Prostate gland (tissue), 2 donors: ENCODE data around the gene ZBTB40. TPM values are rescaled to one million over a fixed set of nuclear protein-coding genes. Genes with fewer than 3 reads are reported as not detected.

ENCODE experiments used
- DNase-seq: peaks from one replicate; pipeline ENCODE4 v3.0.0-alpha.2; 2019; ENCODE audit warnings: low spot score
- H3K27ac ChIP-seq, 2 donors: fragments of 200-600 bp; sonication (generic); 2 replicates each; pipeline ENCODE4 v1.5.1; 2017 to 2019
- H3K27me3 ChIP-seq: fragments of 200-600 bp; sonication (generic); replicated peaks from 2 replicates; pipeline ENCODE4 v1.5.1; 2019; ENCODE audit not compliant: insufficient read depth
- H3K36me3 ChIP-seq, 2 donors: fragments of 200-600 bp; sonication (generic); 1 replicate in 1 of 2; 2 replicates in 1 of 2; pipeline versions ENCODE4 v1.5.1 to v1.8.1; 2017 to 2019
- H3K4me1 ChIP-seq: fragments of 200-600 bp; sonication (generic); replicated peaks from 2 replicates; pipeline ENCODE4 v1.5.1; 2019
- H3K4me3 ChIP-seq, 2 donors: fragments of 200-600 bp; sonication (generic); 2 replicates each; pipeline ENCODE4 v1.5.1; 2017 to 2019
- H3K9me3 ChIP-seq: fragments of 200-600 bp; sonication (generic); 2 replicates; pipeline ENCODE4 v1.5.1; 2017
- POLR2A ChIP-seq: fragments of 450-650 bp; IDR thresholded peaks from one replicate; pipeline ENCODE4 v1.6.1; 2016; ENCODE audit warnings: antibody characterized with exemption, mild to moderate bottlenecking
- POLR2AphosphoS5 ChIP-seq: sonication (generic); formaldehyde crosslinking; IDR thresholded peaks from one replicate; pipeline ENCODE4 v1.6.1; 2017; ENCODE audit warnings: antibody characterized with exemption
- WGBS: methylation state at CpG from one replicate; pipeline ENCODE4 v1.1.5; 2018; 5-methylcytosine and 5-hydroxymethylcytosine counted together
- intact Hi-C: fragments of 100-400 bp; cut with DNase I; formaldehyde crosslinking; loops from one replicate; pipeline ENCODE4 v1.14.2; 2022
- total RNA-seq, 2 donors: library from RNA; depleted of rRNA; stranded (reverse); fragments of >200 nt; gene quantifications; one replicate each; pipeline ENCODE4 v1.1.0, GENCODE V29; 2016
- TF ChIP-seq, protein P1 (sequence below), 4 experiments: fragments of 200-600 bp in 2 of 4; fragments of 450-650 bp in 2 of 4; sonication (generic) in 2 of 4; IDR thresholded peaks; 1 replicate in 3 of 4; 2 replicates in 1 of 4; pipeline ENCODE4 v1.5.1; 2016 to 2019; ENCODE audit warnings: antibody characterized with exemption in 4 of 4, mild to moderate bottlenecking in 2 of 4, moderate library complexity in 2 of 4

The ZBTB40 gene
- total RNA-seq, 2 donors from 2014 or later = 18.2 to 26.3 TPM

DNA sequence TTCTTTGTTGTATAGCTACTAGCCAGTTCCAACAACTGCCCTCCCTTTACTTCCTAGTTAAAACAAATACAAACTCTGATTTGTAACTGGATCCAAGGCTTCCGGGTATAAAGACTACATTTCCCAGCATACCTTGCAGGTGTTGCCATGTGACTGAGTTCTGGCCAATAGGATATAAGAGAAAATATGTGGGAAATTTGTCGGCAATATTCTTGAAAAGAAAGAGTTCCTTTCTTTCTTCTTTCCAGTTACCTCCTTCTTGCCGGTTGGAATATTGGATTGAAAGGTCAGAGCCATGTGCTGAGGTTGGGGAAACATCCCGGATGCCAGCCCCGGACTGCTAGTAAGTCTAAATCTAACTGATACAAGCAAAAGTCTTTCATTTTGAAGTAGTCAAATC lies 23.0 kb upstream of the ZBTB40 start:
- peak; percentile 47 for TF ChIP-seq POLR2AphosphoS5
- TF ChIP-seq POLR2A = no peak
- intact Hi-C loops = no loop called here
- no peak for DNase-seq
- H3K4me3 ChIP-seq = peak overlapping the region in 1 of 2 donors; percentile 18
- H3K9me3 ChIP-seq = no peaks in the 10 kb centered on the region
- no peaks in the 10 kb centered on the region for H3K4me1 ChIP-seq
- WGBS = 52% methylated on average over 5 of the region's 5 CpGs
- H3K36me3 ChIP-seq = no peaks in the 10 kb centered on the region
- no peak overlapping the region for H3K27ac ChIP-seq
- H3K27me3 ChIP-seq = no peaks in the 10 kb centered on the region

DNA sequence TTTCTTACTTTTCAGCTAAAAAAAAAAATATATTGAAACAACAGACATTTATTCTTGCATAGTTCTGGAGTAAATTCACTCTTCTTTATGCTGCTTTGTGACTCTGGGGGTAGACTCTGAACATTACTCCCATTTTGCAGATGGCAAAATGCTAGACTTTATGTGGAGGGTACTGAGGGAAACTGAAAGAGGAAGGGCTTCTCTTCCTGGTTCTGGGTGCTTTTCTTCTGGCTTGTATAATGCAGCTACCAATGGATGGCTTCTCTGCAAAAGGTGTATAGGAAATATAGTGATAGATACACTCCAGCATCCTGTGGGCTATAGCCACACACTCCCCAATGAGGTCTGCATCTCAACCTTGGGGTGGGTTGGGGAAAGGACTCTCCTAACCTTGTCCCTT lies 19.7 kb upstream of the ZBTB40 start:
- Histone ChIP-seq H3K4me3 (no peak overlapping the region), H3K4me1 (no peaks in the 10 kb centered on the region), H3K27ac (no peak overlapping the region), H3K36me3 (no peaks in the 10 kb centered on the region), H3K9me3 (no peaks in the 10 kb centered on the region), H3K27me3 (no peaks in the 10 kb centered on the region)
- intact Hi-C loops = no loop called here
- DNase-seq = no peak
- TF ChIP-seq POLR2A (no peak), POLR2AphosphoS5 (no peak)
- TF ChIP-seq, protein P1, sequence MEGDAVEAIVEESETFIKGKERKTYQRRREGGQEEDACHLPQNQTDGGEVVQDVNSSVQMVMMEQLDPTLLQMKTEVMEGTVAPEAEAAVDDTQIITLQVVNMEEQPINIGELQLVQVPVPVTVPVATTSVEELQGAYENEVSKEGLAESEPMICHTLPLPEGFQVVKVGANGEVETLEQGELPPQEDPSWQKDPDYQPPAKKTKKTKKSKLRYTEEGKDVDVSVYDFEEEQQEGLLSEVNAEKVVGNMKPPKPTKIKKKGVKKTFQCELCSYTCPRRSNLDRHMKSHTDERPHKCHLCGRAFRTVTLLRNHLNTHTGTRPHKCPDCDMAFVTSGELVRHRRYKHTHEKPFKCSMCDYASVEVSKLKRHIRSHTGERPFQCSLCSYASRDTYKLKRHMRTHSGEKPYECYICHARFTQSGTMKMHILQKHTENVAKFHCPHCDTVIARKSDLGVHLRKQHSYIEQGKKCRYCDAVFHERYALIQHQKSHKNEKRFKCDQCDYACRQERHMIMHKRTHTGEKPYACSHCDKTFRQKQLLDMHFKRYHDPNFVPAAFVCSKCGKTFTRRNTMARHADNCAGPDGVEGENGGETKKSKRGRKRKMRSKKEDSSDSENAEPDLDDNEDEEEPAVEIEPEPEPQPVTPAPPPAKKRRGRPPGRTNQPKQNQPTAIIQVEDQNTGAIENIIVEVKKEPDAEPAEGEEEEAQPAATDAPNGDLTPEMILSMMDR (IDR thresholded peaks at IDR 0.05) = no peak

DNA sequence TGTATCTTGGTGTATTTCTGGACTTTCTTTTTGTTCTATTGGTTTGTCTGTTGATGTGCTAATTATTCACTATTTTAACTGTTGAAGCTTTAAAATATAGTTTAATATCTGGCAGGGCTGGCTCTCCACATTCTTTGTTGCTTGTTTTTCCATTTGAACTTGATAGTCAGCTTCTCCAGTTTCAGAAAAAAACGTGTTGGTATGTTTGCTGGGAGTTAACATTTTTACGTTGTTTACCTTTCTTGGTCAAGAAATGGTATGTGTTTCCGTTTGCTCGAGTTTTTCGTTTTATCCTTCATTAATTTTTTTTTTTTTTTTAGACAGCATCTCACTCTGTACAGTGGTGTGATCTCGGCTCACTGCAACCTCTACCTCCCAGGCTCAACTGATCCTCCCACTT lies 16.9 kb upstream of the ZBTB40 start:
- no peak overlapping the region for H3K27ac ChIP-seq
- H3K4me1 ChIP-seq = no peaks in the 10 kb centered on the region
- H3K27me3 ChIP-seq = no peaks in the 10 kb centered on the region
- H3K36me3 ChIP-seq = no peaks in the 10 kb centered on the region
- H3K4me3 ChIP-seq = no peak overlapping the region
- intact Hi-C loops = no loop called here
- no peak for DNase-seq
- TF ChIP-seq POLR2AphosphoS5 (no peak), POLR2A (no peak)
- TF ChIP-seq, protein P1 (IDR thresholded peaks at IDR 0.05) = no peak
- WGBS = 26% methylated on average over 6 of the region's 6 CpGs
- H3K9me3 ChIP-seq = no peaks in the 10 kb centered on the region

DNA sequence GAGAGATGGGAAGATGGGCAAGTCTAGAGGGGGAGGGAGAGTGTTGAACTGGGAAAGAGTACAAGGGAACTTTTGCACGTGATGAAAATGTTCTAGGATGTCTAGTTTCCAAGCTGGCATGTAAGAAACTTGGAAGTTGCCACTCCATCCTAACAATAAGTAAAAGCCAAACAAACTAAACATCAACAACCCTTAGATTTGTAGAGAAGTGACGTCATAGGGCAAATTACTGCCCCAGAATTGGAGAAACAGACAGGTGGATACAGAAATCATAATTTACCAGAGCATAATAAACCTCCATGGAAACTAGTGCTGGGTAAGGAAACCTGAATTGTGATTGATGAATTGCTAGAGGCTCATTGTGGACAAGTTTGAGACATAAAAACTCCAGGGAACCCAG lies 14.7 kb upstream of the ZBTB40 start:
- no peak for DNase-seq
- Histone ChIP-seq H3K9me3 (no peaks in the 10 kb centered on the region), H3K4me3 (no peak overlapping the region), H3K27ac (no peak overlapping the region), H3K27me3 (no peaks in the 10 kb centered on the region), H3K36me3 (no peaks in the 10 kb centered on the region), H3K4me1 (no peaks in the 10 kb centered on the region)
- TF ChIP-seq, protein P1 (IDR thresholded peaks at IDR 0.05) = no peak
- TF ChIP-seq POLR2A (no peak), POLR2AphosphoS5 (no peak)
- WGBS = 74% methylated on average over 2 of the region's 2 CpGs
- intact Hi-C loops = no loop called here

DNA sequence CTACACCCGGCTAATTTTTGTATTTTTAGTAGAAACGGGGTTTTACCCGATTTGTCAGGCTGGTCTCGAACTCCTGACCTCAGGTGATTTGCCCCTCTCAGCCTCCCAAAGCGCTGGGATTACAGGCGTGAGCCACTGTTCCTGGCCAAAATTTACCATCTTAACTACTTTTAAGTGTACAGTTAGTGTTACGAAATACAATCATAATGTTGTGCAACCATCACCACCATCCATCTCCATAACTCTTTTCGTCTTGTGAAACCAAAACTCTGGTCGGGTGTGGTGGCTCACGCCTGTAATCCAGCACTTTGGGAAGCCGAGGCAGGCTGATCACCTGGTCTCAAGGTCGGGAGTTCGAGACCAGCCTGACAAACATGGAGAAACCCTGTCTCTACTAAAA lies 14.1 kb upstream of the ZBTB40 start:
- Histone ChIP-seq H3K27ac (no peak overlapping the region), H3K4me3 (no peak overlapping the region), H3K36me3 (no peaks in the 10 kb centered on the region), H3K4me1 (no peaks in the 10 kb centered on the region), H3K27me3 (no peaks in the 10 kb centered on the region), H3K9me3 (no peaks in the 10 kb centered on the region)
- no peak for DNase-seq
- intact Hi-C loops = no loop called here
- TF ChIP-seq, protein P1 (IDR thresholded peaks at IDR 0.05) = no peak
- TF ChIP-seq POLR2AphosphoS5 = no peak
- no peak for TF ChIP-seq POLR2A
- 92% methylated on average over 13 of the region's 13 CpGs for WGBS
